IMR-90 (cell line): ENCODE measurements around the gene BTBD3.

ENCODE experiments used
- BHLHE40 ChIP-seq: fragments of 150-350 bp; IDR thresholded peaks from 2 replicates; pipeline ENCODE4 v1.6.1; 2016; ENCODE audit warnings: mild to moderate bottlenecking, low read depth, low read length
- CHD1 ChIP-seq: IDR thresholded peaks from 2 replicates; pipeline ENCODE4 v1.6.1; 2012; ENCODE audit warnings: low read depth, low read length, improper control_type of control experiment
- CTCF ChIP-seq: conservative IDR thresholded peaks from 2 replicates; pipeline ENCODE4 v1.5.1; 2012; ENCODE audit warnings: mild to moderate bottlenecking, low read depth, low read length, improper control_type of control experiment
- MAFK ChIP-seq: IDR thresholded peaks from 2 replicates; pipeline ENCODE4 v1.6.1; 2012; ENCODE audit warnings: low read depth, low read length, improper control_type of control experiment
- MXI1 ChIP-seq: IDR thresholded peaks from 2 replicates; pipeline ENCODE4 v1.6.1; 2012; ENCODE audit warnings: low read depth, mild to moderate bottlenecking, low read length, moderate library complexity, borderline replicate concordance
- POLR2A ChIP-seq: IDR thresholded peaks from 2 replicates; pipeline ENCODE4 v1.6.1; 2012; ENCODE audit warnings: mild to moderate bottlenecking, low read depth, low read length
- SMC3 ChIP-seq: fragments of 150-350 bp; IDR thresholded peaks from 2 replicates; pipeline ENCODE4 v1.6.1; 2016; ENCODE audit warnings: low read depth, mild to moderate bottlenecking, antibody characterized with exemption, low read length, moderate library complexity

DNA sequence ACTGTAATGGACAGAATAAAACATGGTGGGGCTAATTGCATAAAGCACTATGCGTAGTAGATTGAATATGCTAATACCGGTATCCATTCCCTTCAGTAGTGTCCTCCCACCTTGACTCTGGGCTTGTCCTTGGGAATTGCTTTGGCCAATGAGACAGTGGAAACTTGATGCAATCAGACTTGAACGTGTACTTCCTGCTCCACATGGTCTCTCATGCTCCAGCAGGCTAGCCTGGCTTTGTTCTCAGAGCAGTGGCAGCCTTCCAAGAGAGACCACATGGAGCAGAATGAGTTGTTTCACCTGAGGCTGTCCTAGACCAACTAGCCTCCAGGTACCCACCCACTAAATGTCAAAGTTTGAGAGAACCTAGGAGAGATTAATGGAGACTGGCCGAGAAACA, 37.0 kb upstream of the BTBD3 start:
- TF ChIP-seq SMC3 (no peak), CTCF (no peak), POLR2A (no peak), BHLHE40 (no peak), MAFK (no peak), CHD1 (no peak), MXI1 (no peak)
